WI38 (cell line): Measurements from ENCODE around the gene ZC3H7A.
"Not testable (repeated sequence)": the region's sequence is repeated elsewhere in the genome, so short reads cannot be mapped to it uniquely, and the experiment has no call there.

Experiments used
- H3K4me3 ChIP-seq: 2 replicates; pipeline ENCODE4 v1.5.1; 2011; ENCODE audit warnings: low read depth, mild to moderate bottlenecking, control low read depth, low read length
- CTCF ChIP-seq: IDR thresholded peaks from 2 replicates; pipeline ENCODE4 v1.5.1; 2012; ENCODE audit warnings: low read depth, mild to moderate bottlenecking, control low read depth, low read length

Gene ZC3H7A

DNA sequence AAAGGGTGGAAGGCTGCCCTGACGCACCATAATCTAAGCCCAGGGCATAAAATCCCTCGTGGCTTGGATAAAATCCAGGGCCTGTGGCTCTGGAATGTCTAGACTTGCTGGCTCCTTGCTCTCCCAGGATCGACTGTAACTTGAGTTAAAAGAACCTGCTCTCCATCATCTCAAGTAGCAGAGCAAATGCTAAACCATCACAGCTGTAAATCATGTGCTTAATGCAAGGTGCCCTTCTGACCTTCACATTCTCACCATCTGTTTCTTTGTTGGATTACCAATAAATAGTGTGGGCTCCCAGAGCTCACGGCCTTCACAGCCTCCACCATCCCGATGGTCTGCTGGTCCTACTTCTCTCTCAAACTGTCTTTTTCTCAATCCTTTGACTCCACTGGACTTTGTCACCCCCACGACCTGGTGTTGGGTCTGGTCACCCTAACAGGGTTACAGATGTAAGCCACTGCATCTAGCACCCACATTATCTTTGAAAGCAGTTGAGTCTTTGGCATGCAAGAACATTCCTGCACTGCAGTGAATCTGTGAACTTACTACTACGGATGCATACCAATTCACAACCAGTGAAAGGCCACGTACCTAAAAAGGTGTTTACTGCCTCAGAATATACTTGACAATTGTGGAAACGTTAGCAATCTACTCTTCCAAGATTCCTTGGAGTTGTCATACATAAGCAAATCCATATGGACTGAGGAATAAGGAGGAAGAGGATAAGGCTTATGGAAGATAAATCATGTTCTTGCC, 39.0 kb upstream of the ZC3H7A start:
- no peak overlapping the region for H3K4me3 ChIP-seq
- TF ChIP-seq CTCF = no peak

GRCh38 chr16:11835309-11835708, 38.3 kb upstream of the ZC3H7A start:
- TF ChIP-seq CTCF = no peak
- H3K4me3 ChIP-seq = no peak overlapping the region

DNA sequence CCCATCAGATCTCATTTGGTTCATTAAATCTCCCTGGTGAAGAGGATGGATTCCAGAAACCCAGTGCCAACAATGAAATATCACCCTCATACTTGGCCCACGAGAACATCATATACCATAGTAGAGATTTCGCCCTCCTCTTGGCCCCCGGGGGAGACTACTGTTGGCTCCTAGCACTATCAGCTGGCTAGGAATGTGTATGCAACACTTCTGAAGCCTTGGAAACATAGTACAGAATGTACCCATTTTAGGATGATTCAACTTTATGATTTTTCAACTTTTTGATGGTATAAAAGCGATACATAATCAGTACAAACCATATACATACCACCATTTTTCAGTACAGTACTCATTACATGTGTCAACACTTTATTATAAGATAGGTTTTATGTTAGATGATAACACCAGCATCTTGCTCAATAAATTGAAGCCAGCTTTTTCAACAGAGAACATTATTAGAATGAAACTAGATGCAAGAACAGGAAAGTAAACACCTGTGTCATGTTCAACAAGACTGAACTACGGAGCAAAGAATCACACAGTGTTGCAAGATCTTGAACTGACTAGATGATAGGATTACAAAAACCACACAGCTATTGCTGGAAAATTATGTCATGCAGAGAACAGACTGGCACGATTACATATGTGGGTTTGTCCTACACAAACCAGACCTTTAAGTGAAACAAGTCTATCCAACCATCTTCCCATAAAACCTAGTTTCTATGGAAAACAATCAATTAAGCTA, 37.1 kb upstream of the ZC3H7A start:
- no peak for TF ChIP-seq CTCF
- no peak overlapping the region for H3K4me3 ChIP-seq

DNA sequence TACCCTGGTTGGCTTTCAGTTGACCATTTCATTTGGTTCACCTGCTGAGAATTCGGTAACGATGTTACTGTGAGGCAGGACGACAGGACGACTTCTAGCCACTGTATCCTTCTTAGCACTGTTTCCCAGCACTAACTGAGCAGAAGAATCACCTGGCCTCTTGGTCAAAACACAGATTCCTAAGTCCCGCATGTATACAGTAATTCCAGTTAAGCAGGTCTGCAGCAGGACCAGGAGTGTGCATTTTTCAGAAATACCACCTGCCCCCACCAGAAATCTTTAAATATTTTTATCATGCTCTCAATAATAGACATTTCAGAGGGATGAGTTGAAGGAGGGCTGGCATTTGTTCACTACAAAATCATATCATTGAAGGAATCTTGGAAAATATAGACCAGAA, 31.6 kb upstream of the ZC3H7A start:
- no peak for TF ChIP-seq CTCF
- H3K4me3 ChIP-seq = no peak overlapping the region

- H3K4me3 ChIP-seq = not testable (repeated sequence)
Observed at GRCh38 chr16:11825520-11826165, 28.6 kb upstream of the ZC3H7A start.

GRCh38 chr16:11824362-11824761, 27.3 kb upstream of the ZC3H7A start:
- no peak for TF ChIP-seq CTCF
- H3K4me3 ChIP-seq = no peak overlapping the region

- not testable (repeated sequence) for H3K4me3 ChIP-seq
Observed at GRCh38 chr16:11823645-11824044, 26.6 kb upstream of the ZC3H7A start.

DNA sequence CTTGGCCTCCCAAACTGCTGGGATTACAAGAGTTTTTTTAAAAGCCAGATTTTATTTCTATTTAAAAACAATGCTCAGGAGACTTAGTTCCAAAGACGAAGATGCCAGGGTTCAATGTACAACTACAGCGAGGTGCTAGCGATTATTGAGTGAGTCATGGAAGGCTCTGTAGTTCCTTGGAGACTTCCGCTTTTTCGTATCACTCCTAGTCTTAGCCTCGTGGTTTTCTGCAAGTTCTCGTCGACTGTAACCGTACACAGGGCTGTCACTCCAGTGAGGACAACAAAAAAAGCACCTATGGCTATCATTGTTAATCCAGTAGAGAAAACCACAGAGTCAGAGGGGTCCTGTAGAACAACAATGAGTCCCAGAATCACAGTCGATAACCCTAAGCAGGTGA, 22.7 kb upstream of the ZC3H7A start:
- no peak overlapping the region for H3K4me3 ChIP-seq
- no peak for TF ChIP-seq CTCF

GRCh38 chr16:11818970-11819369, 21.9 kb upstream of the ZC3H7A start:
- H3K4me3 ChIP-seq = not testable (repeated sequence)
